ENCODE data around the gene PRUNE2. TPM values are rescaled to one million over a fixed set of nuclear protein-coding genes. Genes with fewer than 3 reads are reported as not detected.

Gene PRUNE2
- total RNA-seq, 2 donors from 2014 or later, result 0.45 to 0.57 TPM

DNA sequence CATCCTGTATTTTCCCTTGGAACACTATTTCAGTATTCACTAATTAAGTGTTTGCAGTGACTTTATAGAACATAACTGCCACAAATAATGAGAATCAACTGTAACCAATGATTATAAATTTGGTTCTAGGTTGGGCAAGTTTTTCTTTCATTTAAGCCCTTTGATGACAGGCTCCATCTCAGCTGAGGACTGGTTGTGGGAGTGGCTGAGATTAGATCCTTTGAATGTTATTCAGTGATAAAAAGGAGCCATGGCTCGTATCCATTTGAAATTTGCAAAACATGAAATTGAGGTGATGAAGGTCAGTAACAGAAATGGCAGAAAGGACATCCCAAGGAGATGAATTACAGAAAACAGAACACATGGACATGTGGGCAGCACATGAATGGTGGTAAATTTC is 279.8 kb downstream of the PRUNE2 start:
- Mint-ChIP-seq H3K4me1 (ENCODE audit: low read depth in 2 of 2) (peaks cover 13 to 18% of the 10 kb centered on the region in 2 donors), H3K9me3 (no peaks in the 10 kb centered on the region), H3K27me3 (peaks cover 0 to 2% of the 10 kb centered on the region in 2 donors), H3K27ac (no peak overlapping the region), H3K4me3 (no peak overlapping the region), H3K36me3 (no peaks in the 10 kb centered on the region)
- ATAC-seq (no peak), DNase-seq (ENCODE audit: low spot score) (no peak)

DNA sequence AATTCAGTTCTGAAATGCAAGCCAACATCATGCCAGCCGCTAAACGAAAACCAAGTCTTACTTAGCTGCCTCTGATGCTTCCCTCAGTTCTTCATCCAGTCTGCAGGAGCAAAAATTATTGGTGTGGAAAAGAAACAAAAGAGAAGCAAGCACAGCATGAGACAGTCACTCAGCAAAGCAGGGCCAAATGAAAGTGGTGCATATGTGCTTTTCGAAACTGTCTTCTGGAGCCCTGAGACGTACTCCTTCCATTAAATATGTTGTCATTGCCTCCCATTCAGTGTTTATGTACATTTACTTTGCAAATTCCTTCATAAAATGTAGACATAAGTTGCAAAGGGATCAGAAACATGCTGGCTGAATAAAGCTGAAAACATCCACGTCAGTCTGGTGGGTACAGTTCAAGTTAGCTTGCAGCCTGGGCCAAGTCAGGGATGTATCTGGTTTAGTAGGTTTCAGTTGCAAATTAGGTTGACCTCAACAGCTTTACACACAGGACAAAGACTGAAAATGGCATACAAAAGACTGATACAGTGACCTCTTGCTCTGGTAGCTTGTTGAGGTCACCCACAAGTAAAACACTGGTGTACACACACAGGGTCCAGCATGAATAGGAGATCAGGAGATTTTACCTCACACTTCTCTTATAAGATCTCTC is 281.4 kb downstream of the PRUNE2 start:
- Mint-ChIP-seq H3K9me3 (no peaks in the 10 kb centered on the region), H3K27ac (no peak overlapping the region), H3K4me3 (no peak overlapping the region), H3K36me3 (no peaks in the 10 kb centered on the region), H3K27me3 (peaks cover 0 to 2% of the 10 kb centered on the region in 2 donors), H3K4me1 (ENCODE audit: low read depth in 2 of 2) (peaks cover 3 to 8% of the 10 kb centered on the region in 2 donors)
- DNase-seq (ENCODE audit: low spot score) (no peak), ATAC-seq (no peak)

DNA sequence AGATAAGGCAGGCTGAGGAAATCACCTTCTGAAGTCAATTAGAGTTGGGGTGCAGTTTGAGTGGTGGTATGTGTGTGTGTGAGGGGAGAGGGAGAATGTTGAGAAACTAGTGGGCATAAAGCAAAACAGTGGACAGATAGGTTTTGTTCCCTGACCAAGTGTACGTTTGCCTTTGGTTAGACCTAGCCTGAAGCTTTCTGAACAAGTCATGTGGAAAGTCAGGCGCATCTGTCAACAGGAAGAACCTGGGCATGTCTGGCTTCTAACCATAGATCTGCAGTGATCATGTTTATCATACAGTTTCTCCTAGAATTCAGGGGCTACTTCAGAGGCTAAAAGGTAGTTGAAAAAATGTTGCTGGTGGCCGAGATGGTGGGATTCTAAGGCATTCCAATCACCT is 284.9 kb downstream of the PRUNE2 start:
- DNase-seq (ENCODE audit: low spot score) (no peak), ATAC-seq (no peak)
- no peaks in the 10 kb centered on the region for H3K9me3 Mint-ChIP-seq
- no peak overlapping the region for H3K4me3 Mint-ChIP-seq
- H3K4me1 Mint-ChIP-seq (ENCODE audit: low read depth in 2 of 2), result peaks cover 0 to 2% of the 10 kb centered on the region in 2 donors
- H3K27ac Mint-ChIP-seq, result no peak overlapping the region
- peaks cover 0 to 2% of the 10 kb centered on the region in 2 donors for H3K27me3 Mint-ChIP-seq
- H3K36me3 Mint-ChIP-seq, result no peaks in the 10 kb centered on the region

DNA sequence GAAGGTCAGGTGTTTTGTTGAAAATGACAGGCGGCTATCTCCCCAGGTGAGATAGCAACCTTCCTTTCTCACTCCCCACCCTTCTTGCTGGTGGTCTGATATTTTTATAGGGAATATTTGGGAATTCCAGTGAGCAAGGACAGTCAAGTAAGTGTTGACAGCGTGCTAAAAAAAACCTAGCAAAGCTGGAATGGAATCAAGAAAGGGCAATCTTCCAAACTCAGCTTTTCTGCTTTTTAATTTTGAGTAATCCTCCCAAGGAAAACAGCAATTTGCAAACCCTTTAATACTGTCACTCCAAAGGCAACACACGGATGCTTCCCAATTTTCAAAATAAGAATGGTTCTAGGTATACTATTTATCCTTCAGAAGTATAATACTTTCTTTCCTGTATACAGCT is 285.3 kb downstream of the PRUNE2 start:
- Mint-ChIP-seq H3K4me3 (no peak overlapping the region), H3K27me3 (peaks cover 0 to 2% of the 10 kb centered on the region in 2 donors), H3K27ac (no peak overlapping the region), H3K9me3 (no peaks in the 10 kb centered on the region), H3K4me1 (ENCODE audit: low read depth in 2 of 2) (peaks cover 0 to 2% of the 10 kb centered on the region in 2 donors), H3K36me3 (no peaks in the 10 kb centered on the region)
- DNase-seq (ENCODE audit: low spot score) (no peak), ATAC-seq (no peak)

DNA sequence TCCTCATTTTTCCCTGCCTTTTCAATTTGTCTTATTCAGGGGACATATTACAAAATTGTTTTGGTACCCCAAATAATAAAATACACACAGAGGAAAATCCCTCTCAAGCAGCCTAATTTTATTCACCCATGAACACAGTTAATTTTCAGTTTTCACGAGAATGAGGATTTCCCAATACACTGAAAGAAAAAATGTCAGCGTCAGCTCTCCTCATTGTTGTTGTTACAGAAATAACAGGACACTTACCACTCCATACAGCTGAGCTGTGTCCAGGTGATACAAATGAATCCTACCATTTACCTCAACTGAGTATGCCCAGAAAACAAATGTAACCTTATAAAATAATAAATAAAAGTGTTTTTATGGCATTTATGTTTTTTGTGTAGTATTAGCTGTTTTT is 286.3 kb downstream of the PRUNE2 start:
- no peak for ATAC-seq
- Mint-ChIP-seq H3K27ac (no peak overlapping the region), H3K4me3 (no peak overlapping the region), H3K9me3 (no peaks in the 10 kb centered on the region), H3K27me3 (peaks cover 0 to 2% of the 10 kb centered on the region in 2 donors), H3K4me1 (ENCODE audit: low read depth in 2 of 2) (peaks cover 7 to 12% of the 10 kb centered on the region in 2 donors), H3K36me3 (no peaks in the 10 kb centered on the region)
- DNase-seq (ENCODE audit: low spot score), result no peak

DNA sequence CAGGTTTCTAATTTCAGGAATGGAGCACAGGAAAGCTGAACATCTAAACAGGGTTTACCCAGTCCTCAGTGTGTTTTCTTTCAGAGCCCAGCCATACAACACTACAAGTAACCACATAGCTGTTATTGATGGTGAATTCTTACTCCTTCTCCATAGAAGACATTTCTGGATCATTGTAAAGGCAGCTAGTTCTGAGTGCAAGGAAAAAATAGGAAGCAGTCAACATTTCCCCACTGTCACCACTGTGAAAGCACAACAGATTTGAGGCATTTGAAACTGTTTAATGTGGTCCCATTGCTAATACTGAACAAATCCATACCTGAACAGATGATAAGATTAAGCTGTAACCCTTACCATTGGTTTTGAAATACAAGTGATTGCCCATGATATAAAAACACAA is 286.7 kb downstream of the PRUNE2 start:
- H3K4me3 Mint-ChIP-seq, result no peak overlapping the region
- H3K27me3 Mint-ChIP-seq, result peaks cover 0 to 2% of the 10 kb centered on the region in 2 donors
- no peaks in the 10 kb centered on the region for H3K9me3 Mint-ChIP-seq
- ATAC-seq (no peak), DNase-seq (ENCODE audit: low spot score) (no peak)
- H3K4me1 Mint-ChIP-seq (ENCODE audit: low read depth in 2 of 2), result peaks cover 8 to 12% of the 10 kb centered on the region in 2 donors
- H3K36me3 Mint-ChIP-seq, result no peaks in the 10 kb centered on the region
- peak overlapping the region in 1 of 2 donors; percentile 14 for H3K27ac Mint-ChIP-seq

DNA sequence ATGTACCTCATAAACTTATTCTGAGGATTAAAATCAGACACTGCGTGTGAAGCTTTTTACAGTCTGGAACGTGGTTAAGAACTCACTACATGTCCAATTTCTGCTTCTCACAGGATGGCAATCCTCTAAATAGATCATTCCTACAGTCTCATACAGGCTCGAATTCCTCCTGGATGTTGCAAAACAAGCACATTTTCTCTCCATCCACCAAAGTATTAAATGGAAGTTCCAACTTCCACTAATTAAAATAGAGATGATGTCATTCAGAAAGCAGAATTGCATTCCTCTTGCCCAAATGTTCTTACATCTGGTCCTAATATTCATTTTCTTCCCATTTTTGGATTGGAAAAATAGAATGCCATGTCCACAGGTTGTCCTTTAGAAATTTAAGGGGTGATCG is 287.2 kb downstream of the PRUNE2 start:
- Mint-ChIP-seq H3K27me3 (peaks cover 0 to 2% of the 10 kb centered on the region in 2 donors), H3K9me3 (no peaks in the 10 kb centered on the region), H3K36me3 (no peaks in the 10 kb centered on the region), H3K27ac (peak overlapping the region in 1 of 2 donors; percentile 14), H3K4me1 (ENCODE audit: low read depth in 2 of 2) (peaks cover 8 to 15% of the 10 kb centered on the region in 2 donors), H3K4me3 (no peak overlapping the region)
- ATAC-seq (no peak), DNase-seq (ENCODE audit: low spot score) (no peak)

DNA sequence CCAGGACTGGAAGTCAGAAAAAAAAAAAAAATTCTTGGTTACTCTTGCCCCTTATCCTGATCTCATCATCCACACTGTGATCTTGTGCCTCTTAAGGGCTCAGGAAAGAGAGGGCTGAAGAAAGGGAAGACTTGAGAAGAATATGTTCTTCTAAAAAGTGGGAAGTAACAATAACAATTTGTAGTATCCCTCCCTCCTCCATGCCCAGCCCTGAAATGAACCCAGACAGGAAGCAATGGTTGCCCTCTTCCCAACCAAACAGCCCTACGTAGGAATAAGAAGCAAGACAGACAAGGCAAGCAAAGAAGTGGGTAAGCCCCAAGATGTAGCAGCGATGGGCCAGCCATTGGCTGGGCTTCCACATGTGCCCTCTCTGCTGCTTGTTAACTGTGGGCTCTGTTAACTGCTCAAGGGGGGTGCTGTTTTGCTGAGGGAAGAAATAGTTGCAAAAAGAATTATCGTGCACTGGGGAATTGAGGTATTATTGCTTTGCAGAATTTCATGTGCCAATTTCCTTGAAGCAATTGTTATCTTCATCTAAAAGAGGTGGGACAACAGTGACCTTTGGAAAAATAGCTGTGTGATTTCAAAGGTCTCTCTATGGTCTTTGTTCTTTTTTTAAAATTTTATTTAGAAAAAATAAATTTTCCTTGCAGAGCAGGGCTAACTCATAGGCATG is 288.3 kb downstream of the PRUNE2 start:
- Mint-ChIP-seq H3K4me1 (ENCODE audit: low read depth in 2 of 2) (peaks cover 16 to 24% of the 10 kb centered on the region in 2 donors), H3K9me3 (no peaks in the 10 kb centered on the region), H3K27me3 (peaks cover 0 to 2% of the 10 kb centered on the region in 2 donors), H3K4me3 (no peak overlapping the region), H3K27ac (no peak overlapping the region), H3K36me3 (no peaks in the 10 kb centered on the region)
- no peak for ATAC-seq
- no peak for DNase-seq (ENCODE audit: low spot score)

DNA sequence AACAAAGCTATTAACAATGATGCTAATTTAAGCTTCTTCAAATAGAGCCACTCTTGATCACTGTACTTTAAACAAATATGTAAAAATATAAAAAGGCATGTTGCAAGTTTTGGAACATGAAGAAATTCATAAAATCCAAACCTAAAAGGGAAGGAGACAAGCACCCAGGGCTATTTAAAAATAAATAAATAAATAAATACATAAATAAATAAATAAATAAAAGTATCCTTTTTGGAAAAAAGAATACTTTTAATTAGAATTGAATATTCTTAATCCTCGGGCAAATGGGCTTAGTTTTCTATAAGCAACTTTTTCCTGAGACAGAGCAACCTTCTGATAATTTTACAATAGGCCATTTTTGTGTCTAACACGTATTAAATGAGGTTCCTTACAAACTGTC is 289.1 kb downstream of the PRUNE2 start:
- Mint-ChIP-seq H3K36me3 (no peaks in the 10 kb centered on the region), H3K27ac (no peak overlapping the region), H3K9me3 (no peaks in the 10 kb centered on the region), H3K4me3 (no peak overlapping the region), H3K4me1 (ENCODE audit: low read depth in 2 of 2) (peaks cover 16 to 27% of the 10 kb centered on the region in 2 donors), H3K27me3 (no peaks in the 10 kb centered on the region)
- DNase-seq (ENCODE audit: low spot score) (no peak), ATAC-seq (no peak)

DNA sequence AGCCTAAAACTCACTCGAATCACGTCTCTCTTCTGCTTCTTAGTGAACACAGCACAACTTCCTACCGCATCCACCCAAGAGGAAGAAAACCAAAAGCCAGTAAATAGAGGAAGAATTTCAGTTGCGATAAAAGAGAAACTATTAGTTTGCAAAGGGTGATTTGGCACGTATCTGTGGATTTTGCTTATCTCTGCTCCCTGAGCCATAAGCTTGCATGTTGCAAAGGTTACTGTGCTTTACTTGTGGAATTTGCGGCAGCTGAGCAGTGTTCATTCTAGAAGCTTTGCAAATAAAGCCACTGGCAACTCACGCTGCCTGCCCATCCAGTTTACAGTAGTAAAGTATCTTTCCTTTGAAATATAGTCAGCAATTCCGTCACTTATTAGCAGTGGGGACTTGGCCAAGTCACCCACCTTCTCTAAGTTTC is 290.7 kb downstream of the PRUNE2 start:
- peak overlapping the region; percentile 55 for H3K4me3 Mint-ChIP-seq
- no peaks in the 10 kb centered on the region for H3K9me3 Mint-ChIP-seq
- ATAC-seq (no peak), DNase-seq (ENCODE audit: low spot score) (no peak)
- H3K36me3 Mint-ChIP-seq, result no peaks in the 10 kb centered on the region
- no peaks in the 10 kb centered on the region for H3K27me3 Mint-ChIP-seq
- peak overlapping the region; percentile 4 to 21 for H3K27ac Mint-ChIP-seq
- H3K4me1 Mint-ChIP-seq (ENCODE audit: low read depth in 2 of 2), result peaks cover 16 to 30% of the 10 kb centered on the region in 2 donors

DNA sequence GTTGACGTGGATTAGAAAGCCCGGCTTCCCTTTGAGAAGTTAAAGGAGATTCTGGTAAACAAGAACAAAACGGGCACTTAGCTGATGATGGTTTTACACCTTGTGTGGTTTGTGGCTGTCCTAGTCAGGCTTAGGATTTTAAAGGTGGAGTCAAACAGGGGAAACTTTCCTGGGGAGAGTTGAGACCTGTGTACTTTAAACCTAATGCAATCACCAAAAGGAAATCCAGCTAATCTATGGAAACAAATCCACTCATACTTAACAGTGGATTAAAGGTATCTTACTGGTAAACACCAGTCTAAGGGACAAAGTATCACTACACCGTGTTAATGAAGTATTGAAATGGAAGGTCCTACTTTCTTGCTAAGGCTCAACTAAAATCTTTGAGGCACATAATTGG is 291.9 kb downstream of the PRUNE2 start:
- Mint-ChIP-seq H3K4me3 (no peak overlapping the region), H3K4me1 (ENCODE audit: low read depth in 2 of 2) (peaks cover 16 to 30% of the 10 kb centered on the region in 2 donors), H3K9me3 (no peaks in the 10 kb centered on the region), H3K27ac (no peak overlapping the region), H3K36me3 (no peaks in the 10 kb centered on the region), H3K27me3 (no peaks in the 10 kb centered on the region)
- DNase-seq (ENCODE audit: low spot score), result no peak
- no peak for ATAC-seq

DNA sequence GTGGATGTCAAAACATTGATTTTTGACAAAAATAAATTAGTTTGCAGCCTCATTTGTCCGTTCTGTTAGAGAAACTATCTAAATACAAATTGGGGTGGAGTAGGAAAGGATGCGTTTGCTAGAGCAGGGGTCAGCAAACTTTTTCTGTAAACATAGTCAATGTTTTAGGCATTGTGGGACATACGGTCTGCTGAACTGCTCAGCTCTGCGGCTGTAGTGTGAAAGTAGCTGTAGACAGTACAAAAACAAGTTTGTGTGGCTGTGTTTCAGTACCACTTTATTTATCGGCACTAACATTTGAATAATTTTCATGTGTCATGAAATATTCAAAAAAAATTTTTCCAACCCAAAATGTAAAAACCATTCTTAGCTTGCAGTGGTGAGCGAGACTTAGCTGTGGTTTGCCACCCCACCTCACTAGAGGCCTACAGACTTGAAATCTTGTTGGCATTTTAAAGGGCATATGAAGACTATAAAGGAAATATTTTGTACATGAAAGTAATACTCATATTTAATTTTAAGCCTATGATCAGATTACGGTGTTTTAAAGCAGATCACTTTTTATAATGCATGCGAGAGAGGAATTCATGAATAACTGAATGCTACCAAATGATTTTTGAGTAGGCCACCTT is 292.6 kb downstream of the PRUNE2 start:
- Mint-ChIP-seq H3K27ac (peak overlapping the region; percentile 46 to 56), H3K4me1 (ENCODE audit: low read depth in 2 of 2) (peaks cover 16 to 35% of the 10 kb centered on the region in 2 donors), H3K36me3 (no peaks in the 10 kb centered on the region), H3K4me3 (peak overlapping the region; percentile 45), H3K9me3 (no peaks in the 10 kb centered on the region), H3K27me3 (no peaks in the 10 kb centered on the region)
- ATAC-seq (no peak), DNase-seq (ENCODE audit: low spot score) (no peak)

DNA sequence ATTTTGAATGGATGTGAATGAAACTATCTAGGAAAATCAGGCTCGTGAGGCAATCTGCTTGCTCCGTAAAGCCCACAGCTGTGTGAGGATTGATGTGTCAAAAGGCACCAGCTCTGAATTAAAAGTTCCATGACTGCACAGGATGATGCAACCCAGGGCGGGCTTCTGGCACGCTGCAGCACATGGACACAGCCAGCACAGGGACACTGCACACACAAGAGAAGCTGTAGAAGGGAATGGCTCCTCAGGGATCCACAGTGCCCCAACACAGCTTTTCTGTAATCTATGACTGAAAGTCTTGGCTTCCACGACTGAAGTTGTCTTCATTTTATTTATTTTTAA is 295.9 kb downstream of the PRUNE2 start:
- no peaks in the 10 kb centered on the region for H3K9me3 Mint-ChIP-seq
- H3K27ac Mint-ChIP-seq, result no peak overlapping the region
- no peaks in the 10 kb centered on the region for H3K27me3 Mint-ChIP-seq
- H3K4me3 Mint-ChIP-seq, result no peak overlapping the region
- no peaks in the 10 kb centered on the region for H3K36me3 Mint-ChIP-seq
- peaks cover 13 to 32% of the 10 kb centered on the region in 2 donors for H3K4me1 Mint-ChIP-seq (ENCODE audit: low read depth in 2 of 2)
- ATAC-seq, result no peak
- no peak for DNase-seq (ENCODE audit: low spot score)

DNA sequence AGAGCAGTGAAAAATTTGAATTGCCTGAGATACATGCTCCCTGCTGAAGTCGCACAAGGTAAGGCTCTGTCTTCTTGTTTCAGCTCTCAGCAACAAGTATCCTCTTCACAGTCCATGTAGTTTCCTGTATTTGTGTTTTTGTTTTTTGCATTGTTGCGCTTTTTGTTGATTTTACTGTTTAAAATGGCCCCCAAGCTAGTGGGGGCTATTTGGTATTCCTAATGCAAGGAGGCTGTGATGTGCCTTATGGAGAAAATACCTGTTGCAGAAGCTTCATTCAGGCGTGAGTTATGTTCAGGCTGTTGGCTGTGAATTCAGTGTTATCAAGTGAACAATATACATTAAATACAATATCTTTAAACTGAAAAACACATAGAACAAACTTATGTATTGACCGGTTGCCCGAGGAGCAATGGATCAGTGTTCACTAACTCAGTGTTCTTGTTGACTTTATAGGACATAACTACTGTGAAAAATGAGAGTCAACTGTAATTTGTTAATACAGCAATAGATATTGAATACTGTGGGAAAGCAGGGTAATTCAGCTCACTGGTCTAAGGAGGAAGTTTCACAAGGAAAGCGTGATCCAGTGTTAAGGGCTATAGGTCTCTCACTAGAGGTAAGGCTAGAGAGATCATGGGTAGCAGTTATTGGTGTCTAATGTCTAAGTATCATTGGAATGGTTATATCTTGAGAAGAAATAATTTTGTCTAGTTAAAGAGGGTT is 296.5 kb downstream of the PRUNE2 start:
- no peak for ATAC-seq
- Mint-ChIP-seq H3K4me1 (ENCODE audit: low read depth in 2 of 2) (peaks cover 9 to 28% of the 10 kb centered on the region in 2 donors), H3K36me3 (no peaks in the 10 kb centered on the region)

More for the DNA sequence above, 296.5 kb downstream of the PRUNE2 start:
- Mint-ChIP-seq H3K27me3 (no peaks in the 10 kb centered on the region), H3K27ac (no peak overlapping the region), H3K9me3 (no peaks in the 10 kb centered on the region), H3K4me3 (no peak overlapping the region)
- DNase-seq (ENCODE audit: low spot score), result no peak

All from natural killer cell treated with Interleukin-12 subunit alpha and Interleukin-12 subunit beta and Interleukin-15 and Interleukin-18, amount 100 ng/mL, for 72 hours (primary cell).